Astrocyte (in vitro differentiated cells and primary cell): ENCODE results near the gene RNLS. TPM values are rescaled to one million over a fixed set of nuclear protein-coding genes. Genes with fewer than 3 reads are reported as not detected.

Experiments
- DNase-seq: peaks from one replicate; pipeline ENCODE4 v3.0.0-alpha.2; 2010; ENCODE audit warnings: low read depth
- FAIRE-seq: peaks from 2 replicates; lab custom pipeline; 2011; peaks lifted over from hg19 to GRCh38; lab: Jason Lieb, UNC
- H2AFZ ChIP-seq: 2 replicates; pipeline ENCODE4 v1.6.0; 2012; ENCODE audit warnings: low read depth, low read length, inconsistent platforms
- H3K27ac ChIP-seq: 2 replicates; pipeline ENCODE4 v1.5.1; 2011; ENCODE audit warnings: low read depth, low read length, inconsistent platforms
- H3K27me3 ChIP-seq: 2 replicates; pipeline ENCODE4 v1.6.0; 2011; ENCODE audit warnings: low read length, inconsistent platforms; ENCODE audit not compliant: insufficient read depth
- H3K36me3 ChIP-seq: 2 replicates; pipeline ENCODE4 v1.5.1; 2011; ENCODE audit warnings: low read length, inconsistent platforms; ENCODE audit not compliant: insufficient read depth
- H3K4me1 ChIP-seq: 2 replicates; pipeline ENCODE4 v1.5.1; 2011; ENCODE audit warnings: low read length, inconsistent platforms; ENCODE audit not compliant: insufficient read depth
- H3K4me2 ChIP-seq: 2 replicates; pipeline ENCODE4 v1.6.0; 2012; ENCODE audit warnings: low read length, inconsistent platforms
- H3K4me3 ChIP-seq: 2 replicates; pipeline ENCODE4 v1.5.1; 2011; ENCODE audit warnings: low read depth, mild to moderate bottlenecking, low read length, inconsistent platforms; ENCODE audit not compliant: insufficient read depth
- H3K79me2 ChIP-seq: 2 replicates; pipeline ENCODE4 v1.6.0; 2012; ENCODE audit warnings: mild to moderate bottlenecking, low read length, inconsistent platforms; ENCODE audit not compliant: insufficient read depth
- H3K9ac ChIP-seq: 2 replicates; pipeline ENCODE4 v1.6.0; 2012; ENCODE audit warnings: mild to moderate bottlenecking, low read length, inconsistent platforms
- H3K9me3 ChIP-seq: 2 replicates; pipeline ENCODE4 v1.5.1; 2012; ENCODE audit warnings: low read depth, mild to moderate bottlenecking, low read length, inconsistent platforms; ENCODE audit not compliant: insufficient read depth
- H4K20me1 ChIP-seq: 2 replicates; pipeline ENCODE4 v1.6.0; 2012; ENCODE audit warnings: low read length, inconsistent platforms; ENCODE audit not compliant: insufficient read depth
- H3K27ac Mint-ChIP-seq: one replicate; pipeline ENCODE4 v1.8.0; 2021; ENCODE audit warnings: mild to moderate bottlenecking, mixed read lengths; ENCODE audit not compliant: unreplicated experiment
- H3K27me3 Mint-ChIP-seq: one replicate; pipeline ENCODE4 v1.8.0; 2021; ENCODE audit warnings: low read depth, mixed read lengths; ENCODE audit not compliant: unreplicated experiment
- H3K36me3 Mint-ChIP-seq: one replicate; pipeline ENCODE4 v1.8.0; 2021; ENCODE audit warnings: low read depth, mixed read lengths; ENCODE audit not compliant: unreplicated experiment
- H3K4me1 Mint-ChIP-seq: one replicate; pipeline ENCODE4 v1.8.0; 2021; ENCODE audit warnings: low read depth, mixed read lengths; ENCODE audit not compliant: unreplicated experiment
- H3K4me3 Mint-ChIP-seq: one replicate; pipeline ENCODE4 v1.8.0; 2021; ENCODE audit warnings: mild to moderate bottlenecking, moderate library complexity, mixed read lengths; ENCODE audit not compliant: unreplicated experiment
- H3K9me3 Mint-ChIP-seq: one replicate; pipeline ENCODE4 v1.8.0; 2021; ENCODE audit warnings: mild to moderate bottlenecking, mixed read lengths; ENCODE audit not compliant: unreplicated experiment
- CTCF ChIP-seq: IDR thresholded peaks from 2 replicates; pipeline ENCODE4 v1.5.1; 2011; ENCODE audit warnings: low read depth, mild to moderate bottlenecking, inconsistent platforms, low read length, moderate library complexity; ENCODE audit not compliant: insufficient read depth
- EZH2 ChIP-seq: IDR thresholded peaks from 2 replicates; pipeline ENCODE4 v1.6.1; 2012; ENCODE audit warnings: mild to moderate bottlenecking, low read length, inconsistent platforms; ENCODE audit not compliant: insufficient read depth
- total RNA-seq: library from RNA; stranded (reverse); gene quantifications from 2 replicates; pipeline ENCODE4 v1.2.1, GENCODE V29; 2021

The RNLS gene
- total RNA-seq, 1 donor from 2014 or later, result 6.9 TPM

GRCh38 chr10:88372051-88372715, 210.9 kb downstream of the RNLS start:
- no peaks in the 10 kb centered on the region for H3K79me2 ChIP-seq
- H3K36me3 ChIP-seq, result no peaks in the 10 kb centered on the region
- H3K4me1 ChIP-seq, result no peaks in the 10 kb centered on the region
- Mint-ChIP-seq H3K4me1 (peaks cover 7% of the 10 kb centered on the region), H3K27me3 (no peaks in the 10 kb centered on the region), H3K27ac (no peak overlapping the region), H3K4me3 (no peak overlapping the region), H3K9me3 (peaks cover 2% of the 10 kb centered on the region), H3K36me3 (no peaks in the 10 kb centered on the region)
- no peak overlapping the region for H3K9ac ChIP-seq
- no peaks in the 10 kb centered on the region for H4K20me1 ChIP-seq
- H3K27me3 ChIP-seq, result no peaks in the 10 kb centered on the region
- TF ChIP-seq CTCF (no peak), EZH2 (no peak)
- no peak overlapping the region for H3K27ac ChIP-seq
- H2AFZ ChIP-seq, result no peak overlapping the region
- H3K4me3 ChIP-seq, result no peak overlapping the region
- FAIRE-seq (no peak), DNase-seq (no peak)
- H3K9me3 ChIP-seq, result no peaks in the 10 kb centered on the region
- no peak overlapping the region for H3K4me2 ChIP-seq

GRCh38 chr10:88370713-88371112, 212.4 kb downstream of the RNLS start:
- Histone ChIP-seq H3K4me2 (no peak overlapping the region), H3K4me3 (no peak overlapping the region)

More at GRCh38 chr10:88370713-88371112, 212.4 kb downstream of the RNLS start:
- Histone ChIP-seq H3K79me2 (no peaks in the 10 kb centered on the region), H3K27ac (no peak overlapping the region), H4K20me1 (no peaks in the 10 kb centered on the region), H3K27me3 (no peaks in the 10 kb centered on the region), H3K9me3 (no peaks in the 10 kb centered on the region), H3K36me3 (no peaks in the 10 kb centered on the region), H2AFZ (no peak overlapping the region), H3K4me1 (no peaks in the 10 kb centered on the region), H3K9ac (no peak overlapping the region)
- Mint-ChIP-seq H3K4me3 (no peak overlapping the region), H3K9me3 (peaks cover 1% of the 10 kb centered on the region), H3K27me3 (no peaks in the 10 kb centered on the region), H3K4me1 (peaks cover 7% of the 10 kb centered on the region), H3K36me3 (no peaks in the 10 kb centered on the region), H3K27ac (no peak overlapping the region)
- TF ChIP-seq CTCF (no peak), EZH2 (no peak)
- DNase-seq, result no peak
- no peak for FAIRE-seq
